ENCODE measurements around the gene ASB18.

DNA sequence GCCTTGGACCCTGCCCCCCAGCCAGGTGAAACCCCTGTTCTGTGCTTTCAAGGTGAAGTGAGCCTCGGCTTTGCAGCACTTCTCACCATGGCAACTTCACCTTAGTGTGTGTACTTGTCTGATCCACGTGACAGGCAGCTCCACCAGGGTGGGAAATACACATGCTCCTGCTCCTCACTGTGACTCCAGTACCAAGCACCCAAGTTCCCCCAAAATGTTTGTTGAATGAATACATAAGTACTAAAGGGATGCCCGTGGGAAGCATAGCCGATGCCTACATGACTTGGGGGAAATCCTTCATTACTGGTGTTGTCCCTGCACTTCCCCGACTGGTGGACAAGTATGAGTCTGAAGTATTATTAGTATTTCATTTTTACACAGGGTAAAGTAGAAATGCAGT lies 54.2 kb downstream of the ASB18 start:
- TF ChIP-seq POLR2A (IDR thresholded peaks at IDR 0.05) (no peak), CTCF (IDR thresholded peaks at IDR 0.05) (no peak)

Measured in uterus (tissue), 2 donors.